T-helper 2 cell treated with Interferon-gamma antibody and Interleukin-4, amounts not matched to agents 5 μg/mL and 100 μg/mL, for 36 hours (primary cell): ENCODE data around the gene SPINK5.

Source experiments
- DNase-seq: peaks from one replicate; pipeline ENCODE4 v3.0.0; 2021; ENCODE audit warnings: low spot score
- H3K27ac Mint-ChIP-seq: one replicate; pipeline ENCODE4 v1.8.0; 2021; ENCODE audit warnings: mild to moderate bottlenecking, mixed read lengths
- H3K27me3 Mint-ChIP-seq: one replicate; pipeline ENCODE4 v1.8.0; 2021; ENCODE audit warnings: low read depth, mixed read lengths
- H3K36me3 Mint-ChIP-seq: one replicate; pipeline ENCODE4 v1.8.0; 2021; ENCODE audit warnings: low read depth, mixed read lengths
- H3K4me1 Mint-ChIP-seq: one replicate; pipeline ENCODE4 v1.8.0; 2021; ENCODE audit warnings: low read depth, mixed read lengths
- H3K4me3 Mint-ChIP-seq: one replicate; pipeline ENCODE4 v1.8.0; 2022; ENCODE audit warnings: mild to moderate bottlenecking, moderate library complexity, mixed read lengths
- H3K9me3 Mint-ChIP-seq: one replicate; pipeline ENCODE4 v1.8.0; 2021; ENCODE audit warnings: mixed read lengths

SPINK5 gene

GRCh38 chr5:148176480-148176879 lies 112.7 kb downstream of the SPINK5 start:
- Mint-ChIP-seq H3K4me1 (no peaks in the 10 kb centered on the region), H3K36me3 (no peaks in the 10 kb centered on the region), H3K27me3 (peaks cover 2% of the 10 kb centered on the region), H3K27ac (no peak overlapping the region), H3K9me3 (no peaks in the 10 kb centered on the region), H3K4me3 (no peak overlapping the region)
- no peak for DNase-seq

GRCh38 chr5:148177207-148177606 lies 113.4 kb downstream of the SPINK5 start:
- Mint-ChIP-seq H3K9me3 (no peaks in the 10 kb centered on the region), H3K4me1 (no peaks in the 10 kb centered on the region), H3K27me3 (peaks cover 2% of the 10 kb centered on the region), H3K36me3 (no peaks in the 10 kb centered on the region), H3K27ac (no peak overlapping the region), H3K4me3 (no peak overlapping the region)
- DNase-seq = no peak

GRCh38 chr5:148179234-148179824 lies 115.5 kb downstream of the SPINK5 start:
- H3K27ac Mint-ChIP-seq = no peak overlapping the region
- no peaks in the 10 kb centered on the region for H3K9me3 Mint-ChIP-seq
- no peaks in the 10 kb centered on the region for H3K36me3 Mint-ChIP-seq
- H3K27me3 Mint-ChIP-seq = peaks cover 2% of the 10 kb centered on the region
- H3K4me1 Mint-ChIP-seq = no peaks in the 10 kb centered on the region
- H3K4me3 Mint-ChIP-seq = no peak overlapping the region
- no peak for DNase-seq

- no peaks in the 10 kb centered on the region for H3K36me3 Mint-ChIP-seq
- no peaks in the 10 kb centered on the region for H3K27me3 Mint-ChIP-seq
- no peaks in the 10 kb centered on the region for H3K9me3 Mint-ChIP-seq
- peaks cover 4% of the 10 kb centered on the region for H3K4me1 Mint-ChIP-seq
- peak; percentile 21 for DNase-seq
- H3K4me3 Mint-ChIP-seq = no peak overlapping the region
- H3K27ac Mint-ChIP-seq = no peak overlapping the region
These were observed 122.6 kb downstream of the SPINK5 start for GRCh38 chr5:148186248-148187003.
